Panc1 (cell line): ENCODE data around the gene STK39.

Source experiments
- CTCF ChIP-seq: fragments of 450-650 bp; IDR thresholded peaks from 2 replicates; pipeline ENCODE4 v1.5.1; 2017; ENCODE audit warnings: mild to moderate bottlenecking
- POLR2AphosphoS5 ChIP-seq: IDR thresholded peaks from 2 replicates; pipeline ENCODE4 v1.6.1; 2012; ENCODE audit warnings: mild to moderate bottlenecking, low read depth, low read length, moderate library complexity
- REST ChIP-seq, 2 experiments: IDR thresholded peaks; 2 replicates each; pipeline ENCODE4 v1.6.1; 2011 to 2012; ENCODE audit warnings: low read depth in 2 of 2, control low read depth in 1 of 2, low read length in 1 of 2, mild to moderate bottlenecking in 1 of 2, moderate library complexity in 1 of 2; ENCODE audit not compliant: insufficient read depth in 1 of 2
- TCF7L2 ChIP-seq: IDR thresholded peaks from 2 replicates; pipeline ENCODE4 v1.6.1; 2011; ENCODE audit warnings: mild to moderate bottlenecking, low read depth, low read length, inconsistent platforms

- TF ChIP-seq CTCF (no peak), POLR2AphosphoS5 (no peak), TCF7L2 (no peak), REST (IDR thresholded peaks at IDR 0.05; ENCODE audit: insufficient read depth in 1 of 2, low read depth in 2 of 2, low read length in 1 of 2) (no peak)
Observed at GRCh38 chr2:168172071-168172470, 75.3 kb downstream of the STK39 start.
